Transverse colon (tissue), 3 donors: ENCODE measurements around the gene GRPEL1.

Source experiments
- CTCF ChIP-seq, 5 experiments: fragments of 200-600 bp in 3 of 5; fragments of 450-650 bp in 2 of 5; sonication (generic) in 3 of 5; IDR thresholded peaks; 1 replicate in 2 of 5; 2 replicates in 3 of 5; pipeline ENCODE4 v1.5.1; 2016 to 2017; ENCODE audit warnings: antibody characterized with exemption in 5 of 5, inconsistent platforms in 3 of 5, mild to moderate bottlenecking in 2 of 5, moderate library complexity in 1 of 5
- POLR2A ChIP-seq: fragments of 450-650 bp; IDR thresholded peaks from one replicate; pipeline ENCODE4 v1.6.1; 2016; ENCODE audit warnings: antibody characterized with exemption, mild to moderate bottlenecking, moderate library complexity

- TF ChIP-seq CTCF (IDR thresholded peaks at IDR 0.05) (no peak), POLR2A (no peak)
These were observed 40.8 kb upstream of the GRPEL1 start for GRCh38 chr4:7108660-7109059.
